Measurements from ENCODE around the gene CFP. TPM values are rescaled to one million over a fixed set of nuclear protein-coding genes. Genes with fewer than 3 reads are reported as not detected.
"Not testable (repeated sequence)": the region's sequence is repeated elsewhere in the genome, so short reads cannot be mapped to it uniquely, and the experiment has no call there.

Gene CFP
- total RNA-seq: 0.21 TPM in 1 of 2 replicates, not detected in the other

DNA sequence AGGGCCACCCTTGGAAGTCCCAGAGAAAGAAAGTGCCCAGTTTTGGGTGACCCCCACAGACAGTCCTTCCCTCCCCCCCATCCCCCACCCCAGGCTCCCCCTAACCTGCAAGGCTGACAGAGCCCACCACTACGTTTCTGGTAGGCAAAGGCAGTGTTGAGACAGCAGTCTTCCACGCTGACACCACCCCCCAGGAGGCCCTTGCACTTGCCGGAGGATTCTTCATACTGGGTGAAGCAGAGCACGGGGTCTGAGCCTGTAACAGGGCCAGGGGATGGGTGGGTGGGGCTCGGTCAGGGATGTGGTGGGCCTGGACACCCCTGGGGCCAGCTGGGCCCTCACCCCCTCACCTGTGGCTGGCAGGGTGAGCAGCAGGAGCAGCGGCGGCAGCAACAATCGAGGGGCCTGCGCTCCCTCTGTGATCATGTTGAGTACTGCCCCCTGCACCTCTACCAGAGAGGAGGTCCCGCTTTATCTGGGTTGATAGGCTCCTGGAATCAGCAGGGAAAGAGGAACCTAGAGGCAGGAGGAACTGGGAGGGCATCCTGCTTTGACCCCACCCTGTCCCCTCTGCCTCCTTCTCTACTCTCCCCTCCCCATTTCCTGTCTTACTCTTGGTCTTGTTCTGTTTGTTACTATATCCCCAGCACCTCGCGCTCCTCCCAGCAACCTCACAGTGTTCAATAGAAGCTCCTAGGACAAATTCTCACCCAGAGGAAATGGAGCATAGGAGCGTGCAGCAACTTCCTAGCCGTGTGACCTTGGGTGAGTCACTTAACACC, at the start of gene CFP:
Gene CFP, minus strand, starts transcription at position 512 of the 782 bp plus-strand sequence. Its CDS starts 86 bp downstream, at position 426.
- TF ChIP-seq, protein P1, sequence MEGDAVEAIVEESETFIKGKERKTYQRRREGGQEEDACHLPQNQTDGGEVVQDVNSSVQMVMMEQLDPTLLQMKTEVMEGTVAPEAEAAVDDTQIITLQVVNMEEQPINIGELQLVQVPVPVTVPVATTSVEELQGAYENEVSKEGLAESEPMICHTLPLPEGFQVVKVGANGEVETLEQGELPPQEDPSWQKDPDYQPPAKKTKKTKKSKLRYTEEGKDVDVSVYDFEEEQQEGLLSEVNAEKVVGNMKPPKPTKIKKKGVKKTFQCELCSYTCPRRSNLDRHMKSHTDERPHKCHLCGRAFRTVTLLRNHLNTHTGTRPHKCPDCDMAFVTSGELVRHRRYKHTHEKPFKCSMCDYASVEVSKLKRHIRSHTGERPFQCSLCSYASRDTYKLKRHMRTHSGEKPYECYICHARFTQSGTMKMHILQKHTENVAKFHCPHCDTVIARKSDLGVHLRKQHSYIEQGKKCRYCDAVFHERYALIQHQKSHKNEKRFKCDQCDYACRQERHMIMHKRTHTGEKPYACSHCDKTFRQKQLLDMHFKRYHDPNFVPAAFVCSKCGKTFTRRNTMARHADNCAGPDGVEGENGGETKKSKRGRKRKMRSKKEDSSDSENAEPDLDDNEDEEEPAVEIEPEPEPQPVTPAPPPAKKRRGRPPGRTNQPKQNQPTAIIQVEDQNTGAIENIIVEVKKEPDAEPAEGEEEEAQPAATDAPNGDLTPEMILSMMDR (IDR thresholded peaks at IDR 0.05; ENCODE audit: insufficient read depth, low read length, poor library complexity, severe bottlenecking): no peak
- H3K4me3 ChIP-seq (ENCODE audit: low read depth, low read length): no peak within 1 kb of the TSS
- H3K36me3 ChIP-seq (ENCODE audit: control insufficient read depth, insufficient read depth, low read length): no peaks in the 10 kb centered on the region
- DNase-seq (ENCODE audit: low read depth): no peak
- H3K27me3 ChIP-seq (ENCODE audit: control insufficient read depth, insufficient read depth, low read length): no peaks in the 10 kb centered on the region

DNA sequence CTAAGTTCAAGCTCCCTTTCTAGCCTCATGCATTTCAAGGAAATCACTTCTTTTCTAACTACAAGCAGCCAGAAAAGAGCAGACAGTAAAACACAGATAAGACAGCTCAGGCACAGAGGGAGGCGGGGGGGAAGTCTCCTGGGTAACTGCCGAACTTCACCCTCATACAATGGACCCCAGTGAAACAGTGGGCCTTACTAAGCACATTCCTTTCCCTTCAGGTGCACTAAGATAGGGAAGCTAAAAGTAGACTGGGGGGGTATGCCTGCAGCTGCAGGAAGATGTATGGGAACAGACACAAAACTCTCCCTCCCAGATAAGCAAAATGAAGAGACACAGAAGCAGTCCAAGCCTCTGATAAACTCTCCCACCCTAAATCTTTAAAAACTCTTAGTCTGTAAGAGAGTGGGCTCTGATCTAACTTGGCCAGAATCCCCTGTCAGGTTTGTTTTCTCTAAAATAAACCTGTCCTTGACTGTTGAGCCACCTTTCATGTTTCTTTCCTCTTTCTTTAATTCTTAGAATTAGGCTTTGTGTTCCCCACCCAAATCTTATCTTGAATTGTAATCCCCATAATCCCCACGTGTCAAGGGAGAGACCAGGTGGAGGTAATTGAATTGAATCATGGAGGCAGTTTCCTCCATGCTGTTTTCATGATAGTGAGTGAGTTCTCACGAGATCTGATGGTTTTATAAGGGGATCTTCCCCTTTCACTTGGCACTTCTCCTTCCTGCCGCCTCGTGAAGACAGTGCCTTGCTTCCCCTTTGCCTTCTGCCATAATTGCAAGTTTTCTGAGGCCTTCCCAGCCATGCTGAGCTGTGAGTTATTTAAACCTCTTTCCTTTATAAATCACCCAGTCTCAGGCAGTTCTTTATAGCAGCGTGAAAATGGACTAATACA, 46.5 kb upstream of the CFP start:
- not testable (repeated sequence) for DNase-seq (ENCODE audit: low read depth); H3K27me3 ChIP-seq (ENCODE audit: control insufficient read depth, insufficient read depth, low read length); H3K4me3 ChIP-seq (ENCODE audit: low read depth, low read length); H3K36me3 ChIP-seq (ENCODE audit: control insufficient read depth, insufficient read depth, low read length)

DNA sequence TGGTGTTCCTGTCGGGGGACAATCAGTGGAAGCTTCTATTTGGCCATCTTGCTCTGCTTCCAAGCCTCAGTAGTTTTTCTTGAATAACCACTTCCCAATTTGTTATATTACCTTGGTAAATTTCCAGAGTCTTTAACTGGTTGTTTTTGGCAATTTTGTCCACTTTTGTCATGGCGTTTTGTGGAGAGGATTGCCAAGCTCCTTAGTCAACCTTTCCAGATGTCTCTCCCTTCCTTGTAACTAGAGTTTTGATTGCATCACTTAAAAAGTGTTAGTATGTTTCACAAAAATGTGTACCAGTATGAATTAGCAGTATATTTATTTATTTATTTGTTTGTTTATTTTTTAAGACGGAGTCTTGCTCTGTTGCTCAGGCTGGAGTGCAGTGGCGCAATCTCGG, 45.0 kb upstream of the CFP start:
- no peak for DNase-seq (ENCODE audit: low read depth)

DNA sequence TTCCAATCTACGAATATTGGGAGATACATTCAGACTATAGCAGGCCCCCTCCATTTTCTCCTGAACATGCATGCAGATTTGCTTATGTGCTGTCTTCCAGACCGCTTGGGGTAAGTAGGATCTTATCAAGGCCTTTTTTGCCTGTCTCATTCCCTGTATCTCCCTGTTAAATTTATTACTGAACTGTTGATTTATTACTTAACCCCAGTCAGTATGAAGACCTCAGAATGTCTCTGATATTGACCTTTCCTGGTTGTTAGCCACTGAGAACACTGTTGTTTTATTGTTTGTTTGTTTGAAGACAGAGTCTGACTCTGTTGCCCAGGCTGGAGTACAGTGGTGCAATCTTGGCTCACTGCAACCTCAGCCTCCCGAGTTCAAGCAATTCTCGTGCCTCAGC, 36.1 kb upstream of the CFP start:
- not testable (repeated sequence) for H3K27me3 ChIP-seq (ENCODE audit: control insufficient read depth, insufficient read depth, low read length); H3K4me3 ChIP-seq (ENCODE audit: low read depth, low read length); DNase-seq (ENCODE audit: low read depth); H3K36me3 ChIP-seq (ENCODE audit: control insufficient read depth, insufficient read depth, low read length)

More for the DNA sequence above, 45.0 kb upstream of the CFP start:
- Histone ChIP-seq H3K4me3 (ENCODE audit: low read depth, low read length) (no peak overlapping the region), H3K36me3 (ENCODE audit: control insufficient read depth, insufficient read depth, low read length) (no peaks in the 10 kb centered on the region), H3K27me3 (ENCODE audit: control insufficient read depth, insufficient read depth, low read length) (no peaks in the 10 kb centered on the region)
- TF ChIP-seq, protein P1 (IDR thresholded peaks at IDR 0.05; ENCODE audit: insufficient read depth, low read length, poor library complexity, severe bottlenecking): no peak

DNA sequence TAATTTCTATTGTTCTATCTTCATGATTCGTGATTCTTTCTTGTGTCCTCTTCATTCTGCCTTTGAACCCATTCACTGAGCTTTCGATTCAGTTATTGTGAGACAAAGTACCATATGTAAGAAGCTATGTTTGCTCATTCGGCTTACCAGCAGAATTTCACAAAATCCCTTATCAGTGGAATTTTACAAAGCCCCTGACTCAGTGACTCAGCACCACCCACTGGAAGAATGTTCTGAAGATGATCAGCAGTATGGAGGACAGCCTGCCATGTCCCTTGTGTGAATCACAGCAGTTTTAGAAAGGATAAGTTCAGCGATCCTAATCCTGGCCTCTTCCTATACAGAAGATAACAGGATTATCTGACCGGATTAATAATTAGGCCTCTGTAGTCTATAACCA, 35.0 kb upstream of the CFP start:
- DNase-seq (ENCODE audit: low read depth): no peak
- no peak overlapping the region for H3K4me3 ChIP-seq (ENCODE audit: low read depth, low read length)
- TF ChIP-seq, protein P1 (IDR thresholded peaks at IDR 0.05; ENCODE audit: insufficient read depth, low read length, poor library complexity, severe bottlenecking): no peak
- H3K36me3 ChIP-seq (ENCODE audit: control insufficient read depth, insufficient read depth, low read length): no peaks in the 10 kb centered on the region
- H3K27me3 ChIP-seq (ENCODE audit: control insufficient read depth, insufficient read depth, low read length): no peaks in the 10 kb centered on the region

DNA sequence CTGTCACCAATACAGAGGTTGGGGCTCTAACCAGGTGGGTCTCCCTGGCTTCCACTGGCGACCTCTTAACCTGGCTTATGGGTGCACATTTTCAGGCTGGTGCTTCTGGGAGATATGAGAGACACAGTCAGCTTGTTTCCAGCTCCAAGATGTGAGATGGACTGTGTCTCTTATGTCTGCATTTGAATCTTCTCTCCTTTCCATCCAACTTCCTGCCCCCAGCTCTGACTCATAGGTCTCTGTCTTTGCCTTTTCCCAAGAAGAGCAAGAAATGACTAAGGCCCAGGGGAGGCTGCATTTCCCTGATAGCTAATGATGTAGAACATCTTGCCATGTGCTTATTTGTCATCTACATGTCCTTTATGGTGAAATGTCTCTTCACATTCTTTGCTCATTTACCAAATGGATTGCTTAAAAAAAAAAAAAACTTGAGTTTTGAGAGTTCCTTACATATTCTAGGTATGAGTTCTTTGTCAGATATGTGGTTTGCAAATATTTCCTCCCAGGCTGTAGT, 32.5 kb upstream of the CFP start:
- H3K27me3 ChIP-seq (ENCODE audit: control insufficient read depth, insufficient read depth, low read length): no peaks in the 10 kb centered on the region
- no peaks in the 10 kb centered on the region for H3K36me3 ChIP-seq (ENCODE audit: control insufficient read depth, insufficient read depth, low read length)
- TF ChIP-seq, protein P1 (IDR thresholded peaks at IDR 0.05; ENCODE audit: insufficient read depth, low read length, poor library complexity, severe bottlenecking): no peak
- no peak overlapping the region for H3K4me3 ChIP-seq (ENCODE audit: low read depth, low read length)
- DNase-seq (ENCODE audit: low read depth): peak; percentile 76

Data from kidney epithelial cell (primary cell).